Left ventricle myocardium superior (tissue), 1 donor: ENCODE results near the gene CCDC107. TPM values are rescaled to one million over a fixed set of nuclear protein-coding genes. Genes with fewer than 3 reads are reported as not detected.

Source experiments
- ATAC-seq: fragments of 200-7000 bp; cut with Tn5 transposase; one replicate; pipeline ENCODE4 v1.9.1; 2020; ENCODE audit warnings: mild to moderate bottlenecking, moderate library complexity
- DNase-seq: peaks from one replicate; pipeline ENCODE4 v3.0.0-alpha.2; 2020
- intact Hi-C: fragments of 100-400 bp; cut with micrococcal nuclease; formaldehyde crosslinking; loops from one replicate; pipeline ENCODE4 v1.11.0; 2022
- total RNA-seq: library from RNA; stranded (reverse); fragmentation: NEBNext Ultra II Directional; extraction: Animal tissue kit (Norgen Biotek cat#: 25700); gene quantifications from one replicate; pipeline ENCODE4 v1.2.1, GENCODE V29; 2021
- donor health status: DM: no; HTN: yes; CAD: no; lungs with severe emphysema.

The CCDC107 gene
- total RNA-seq, 1 donor from 2014 or later = 45.6 TPM

DNA sequence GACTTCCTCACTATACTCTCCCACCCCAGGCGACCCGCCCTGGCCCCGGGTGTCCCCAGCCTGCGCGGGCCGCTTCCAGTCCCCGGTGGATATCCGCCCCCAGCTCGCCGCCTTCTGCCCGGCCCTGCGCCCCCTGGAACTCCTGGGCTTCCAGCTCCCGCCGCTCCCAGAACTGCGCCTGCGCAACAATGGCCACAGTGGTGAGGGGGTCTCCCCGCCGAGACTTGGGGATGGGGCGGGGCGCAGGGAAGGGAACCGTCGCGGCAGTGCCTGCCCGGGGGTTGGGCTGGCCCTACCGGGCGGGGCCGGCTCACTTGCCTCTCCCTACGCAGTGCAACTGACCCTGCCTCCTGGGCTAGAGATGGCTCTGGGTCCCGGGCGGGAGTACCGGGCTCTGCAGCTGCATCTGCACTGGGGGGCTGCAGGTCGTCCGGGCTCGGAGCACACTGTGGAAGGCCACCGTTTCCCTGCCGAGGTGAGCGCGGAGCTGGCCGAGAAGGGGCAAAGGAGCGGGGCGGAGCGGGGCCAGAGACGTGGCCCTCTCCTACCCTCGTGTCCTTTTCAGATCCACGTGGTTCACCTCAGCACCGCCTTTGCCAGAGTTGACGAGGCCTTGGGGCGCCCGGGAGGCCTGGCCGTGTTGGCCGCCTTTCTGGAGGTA is 17.8 kb downstream of the CCDC107 start:
- peak; percentile 71 for DNase-seq
- peak; percentile 51 for ATAC-seq
- intact Hi-C loops = no loop called here

DNA sequence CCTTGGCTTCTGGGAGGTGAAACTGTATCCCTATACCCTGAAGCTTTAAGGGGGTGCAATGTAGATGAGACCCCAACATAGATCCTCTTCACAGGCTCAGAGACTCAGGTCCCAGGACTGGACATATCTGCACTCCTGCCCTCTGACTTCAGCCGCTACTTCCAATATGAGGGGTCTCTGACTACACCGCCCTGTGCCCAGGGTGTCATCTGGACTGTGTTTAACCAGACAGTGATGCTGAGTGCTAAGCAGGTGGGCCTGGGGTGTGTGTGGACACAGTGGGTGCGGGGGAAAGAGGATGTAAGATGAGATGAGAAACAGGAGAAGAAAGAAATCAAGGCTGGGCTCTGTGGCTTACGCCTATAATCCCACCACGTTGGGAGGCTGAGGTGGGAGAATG is 21.0 kb downstream of the CCDC107 start:
- ATAC-seq = no peak
- intact Hi-C loops = no loop called here
- DNase-seq = no peak

DNA sequence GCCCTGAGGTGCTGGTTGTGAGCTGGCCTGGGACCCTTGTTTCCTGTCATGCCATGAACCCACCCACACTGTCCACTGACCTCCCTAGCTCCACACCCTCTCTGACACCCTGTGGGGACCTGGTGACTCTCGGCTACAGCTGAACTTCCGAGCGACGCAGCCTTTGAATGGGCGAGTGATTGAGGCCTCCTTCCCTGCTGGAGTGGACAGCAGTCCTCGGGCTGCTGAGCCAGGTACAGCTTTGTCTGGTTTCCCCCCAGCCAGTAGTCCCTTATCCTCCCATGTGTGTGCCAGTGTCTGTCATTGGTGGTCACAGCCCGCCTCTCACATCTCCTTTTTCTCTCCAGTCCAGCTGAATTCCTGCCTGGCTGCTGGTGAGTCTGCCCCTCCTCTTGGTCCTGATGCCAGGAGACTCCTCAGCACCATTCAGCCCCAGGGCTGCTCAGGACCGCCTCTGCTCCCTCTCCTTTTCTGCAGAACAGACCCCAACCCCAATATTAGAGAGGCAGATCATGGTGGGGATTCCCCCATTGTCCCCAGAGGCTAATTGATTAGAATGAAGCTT is 21.8 kb downstream of the CCDC107 start:
- intact Hi-C loops = no loop called here
- DNase-seq = no peak
- ATAC-seq = no peak

DNA sequence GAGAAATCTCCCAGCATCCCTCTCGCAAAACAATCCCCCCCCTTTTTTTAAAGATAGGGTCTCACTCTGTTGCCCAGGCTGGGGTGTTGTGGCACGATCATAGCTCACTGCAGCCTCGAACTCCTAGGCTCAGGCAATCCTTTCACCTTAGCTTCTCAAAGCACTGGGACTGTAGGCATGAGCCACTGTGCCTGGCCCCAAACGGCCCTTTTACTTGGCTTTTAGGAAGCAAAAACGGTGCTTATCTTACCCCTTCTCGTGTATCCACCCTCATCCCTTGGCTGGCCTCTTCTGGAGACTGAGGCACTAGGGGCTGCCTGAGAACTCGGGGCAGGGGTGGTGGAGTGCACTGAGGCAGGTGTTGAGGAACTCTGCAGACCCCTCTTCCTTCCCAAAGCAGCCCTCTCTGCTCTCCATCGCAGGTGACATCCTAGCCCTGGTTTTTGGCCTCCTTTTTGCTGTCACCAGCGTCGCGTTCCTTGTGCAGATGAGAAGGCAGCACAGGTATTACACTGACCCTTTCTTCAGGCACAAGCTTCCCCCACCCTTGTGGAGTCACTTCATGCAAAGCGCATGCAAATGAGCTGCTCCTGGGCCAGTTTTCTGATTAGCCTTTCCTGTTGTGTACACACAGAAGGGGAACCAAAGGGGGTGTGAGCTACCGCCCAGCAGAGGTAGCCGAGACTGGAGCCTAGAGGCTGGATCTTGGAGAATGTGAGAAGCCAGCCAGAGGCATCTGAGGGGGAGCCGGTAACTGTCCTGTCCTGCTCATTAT is 22.4 kb downstream of the CCDC107 start:
- DNase-seq (no peak), ATAC-seq (peak; percentile 12)
- intact Hi-C loops = no loop called here

DNA sequence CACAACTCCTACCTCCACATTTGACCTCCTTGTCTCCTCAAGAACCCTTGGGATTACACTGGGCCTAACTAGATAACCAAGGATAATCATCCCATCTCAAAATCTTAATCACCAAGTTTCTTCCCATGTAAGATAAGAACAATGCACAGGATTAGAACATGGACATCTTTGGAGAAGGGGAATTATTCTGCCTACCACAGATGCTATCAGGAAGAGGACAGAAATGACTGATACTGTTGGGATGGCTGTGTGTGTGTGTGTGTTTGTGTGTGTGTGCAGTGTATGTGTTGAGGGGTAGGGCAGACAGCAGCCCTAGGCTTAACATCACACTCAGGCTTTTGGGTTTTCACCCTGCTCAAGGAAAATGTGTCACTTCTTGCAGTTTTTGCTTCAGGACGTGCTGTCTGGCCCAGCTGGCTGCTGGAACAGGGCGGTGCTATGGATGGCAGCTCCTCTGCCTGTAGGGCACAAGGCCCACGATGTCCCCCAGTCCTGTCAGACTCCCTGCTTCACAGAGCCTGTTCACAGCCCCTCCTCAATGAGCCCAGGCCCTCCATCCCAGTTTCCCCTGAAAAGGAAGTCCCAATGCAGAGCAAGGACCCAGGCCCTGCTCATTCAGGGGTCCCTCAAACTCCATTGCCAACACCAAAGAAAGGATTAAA is 23.4 kb downstream of the CCDC107 start:
- DNase-seq (no peak), ATAC-seq (no peak)
- intact Hi-C loops = no loop called here

DNA sequence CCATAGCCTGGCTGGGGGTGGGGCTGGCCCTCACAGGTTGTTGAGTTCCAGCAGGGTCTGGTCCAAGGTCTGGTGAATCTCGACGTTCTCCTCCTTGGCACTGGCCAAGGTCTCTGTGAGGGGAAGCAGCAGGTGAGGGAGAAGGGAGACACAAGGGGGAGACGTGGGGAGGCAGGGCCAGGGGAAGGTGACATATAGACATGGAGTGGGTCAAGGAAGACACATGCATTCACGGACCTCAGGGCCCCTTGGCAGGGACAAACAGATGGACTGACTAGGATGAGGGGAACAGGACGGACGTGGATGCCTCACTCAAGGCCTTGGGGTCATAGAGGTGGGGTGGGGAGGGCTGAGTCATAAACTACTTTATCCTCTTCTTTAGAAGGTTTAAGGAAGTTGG is 24.0 kb downstream of the CCDC107 start:
- ATAC-seq (no peak), DNase-seq (no peak)
- intact Hi-C loops = no loop called here

DNA sequence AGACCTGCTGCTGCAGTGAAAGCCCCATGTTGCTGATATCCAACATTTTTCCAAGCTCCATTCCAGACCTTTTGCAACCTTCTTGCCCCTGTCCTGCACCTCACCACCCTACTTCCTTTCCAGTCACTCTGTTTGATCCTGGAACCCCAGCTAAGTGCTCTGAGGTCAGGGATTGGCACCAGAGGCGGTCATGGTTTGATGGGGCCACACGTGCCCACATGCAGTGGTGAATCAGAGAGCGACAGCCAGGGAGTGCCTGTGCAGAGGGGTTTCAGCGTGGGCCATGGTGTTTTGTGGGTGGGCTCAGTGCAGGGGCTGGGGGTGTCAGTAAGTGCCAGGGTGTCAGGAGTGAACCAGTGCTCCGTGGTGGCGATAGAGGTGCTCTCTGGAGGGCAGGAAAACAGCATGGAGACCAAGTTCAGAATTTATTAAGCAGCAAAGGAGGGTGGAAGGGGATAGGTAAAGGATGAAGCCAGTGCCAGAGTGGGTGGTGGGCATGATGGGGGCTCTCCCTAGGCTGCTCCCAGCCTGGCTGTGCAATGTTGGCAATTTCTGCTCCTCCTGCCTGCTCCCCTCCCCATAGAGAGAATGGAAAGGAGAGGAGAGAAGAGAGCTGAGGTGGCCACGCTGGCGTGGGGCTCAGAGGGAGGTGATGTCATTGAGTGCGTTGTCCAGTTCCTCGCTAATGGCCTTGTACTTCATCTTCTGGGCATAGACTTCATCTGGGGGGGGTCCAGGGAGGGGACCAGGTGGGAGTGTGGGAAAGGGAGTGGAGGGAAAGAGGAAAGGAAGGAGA is 24.6 kb downstream of the CCDC107 start:
- DNase-seq = no peak
- intact Hi-C loops = no loop called here
- ATAC-seq = no peak

DNA sequence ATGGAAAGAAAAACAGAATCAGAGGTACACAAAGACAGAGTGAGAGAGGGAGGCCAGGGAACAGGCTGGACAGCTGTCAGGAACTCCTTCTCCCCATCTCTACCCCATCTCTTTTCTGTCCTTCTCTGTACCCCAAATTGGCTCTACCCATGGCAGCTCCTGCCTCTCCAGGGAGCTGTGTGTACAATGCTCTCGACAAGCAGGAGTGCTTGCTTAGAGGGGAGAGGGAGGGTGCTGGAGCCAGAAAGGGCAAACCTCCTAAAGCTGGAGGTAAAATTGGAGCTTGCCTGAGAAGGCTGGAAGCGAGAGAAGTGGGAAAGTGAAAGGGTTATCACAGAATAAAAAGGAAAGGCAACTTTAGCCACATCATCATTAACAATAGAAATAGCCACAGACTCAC is 25.2 kb downstream of the CCDC107 start:
- no peak for ATAC-seq
- no peak for DNase-seq
- intact Hi-C loops = no loop called here

DNA sequence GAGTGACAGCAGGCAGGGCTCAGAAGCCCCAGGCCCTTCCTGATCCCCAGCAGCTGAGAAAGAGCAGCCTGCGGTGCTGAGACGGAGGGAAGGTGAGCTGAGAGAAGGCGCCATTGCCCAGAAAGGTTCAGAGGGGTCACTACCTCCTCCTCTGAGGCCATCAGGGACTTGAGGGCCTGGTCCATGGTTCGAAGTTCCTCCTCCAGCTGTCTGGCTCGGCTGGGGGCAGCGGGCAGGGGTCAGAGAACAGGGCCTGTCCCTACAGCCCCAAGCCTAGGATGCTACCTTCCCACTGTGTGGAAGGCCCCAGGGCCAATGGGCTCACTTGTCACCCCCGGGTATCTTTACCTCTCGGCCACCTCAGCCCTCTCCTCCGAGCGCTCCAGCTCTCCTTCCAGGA is 26.8 kb downstream of the CCDC107 start:
- DNase-seq (no peak), ATAC-seq (no peak)
- intact Hi-C loops = no loop called here

DNA sequence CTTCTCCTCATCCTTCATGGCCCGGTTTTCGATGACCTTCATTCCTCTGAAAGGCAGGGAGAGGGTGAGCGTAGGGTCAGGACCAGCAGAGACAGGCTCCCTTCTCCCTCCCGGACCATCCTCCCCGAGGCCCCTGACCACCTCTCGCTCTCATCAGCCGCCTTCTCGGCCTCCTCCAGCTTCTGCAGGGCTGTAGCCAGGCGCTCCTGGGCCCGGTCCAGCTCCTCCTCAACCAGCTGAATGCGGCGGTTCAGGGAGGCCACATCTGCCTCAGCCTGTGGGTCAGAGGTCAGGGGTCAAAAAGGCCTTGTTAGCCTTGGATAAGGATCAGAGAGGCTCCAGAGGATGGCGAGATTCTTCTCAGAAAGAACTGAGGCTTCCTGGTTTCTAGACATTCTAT is 27.4 kb downstream of the CCDC107 start:
- intact Hi-C loops = no loop called here
- DNase-seq (peak; percentile 51), ATAC-seq (no peak)

DNA sequence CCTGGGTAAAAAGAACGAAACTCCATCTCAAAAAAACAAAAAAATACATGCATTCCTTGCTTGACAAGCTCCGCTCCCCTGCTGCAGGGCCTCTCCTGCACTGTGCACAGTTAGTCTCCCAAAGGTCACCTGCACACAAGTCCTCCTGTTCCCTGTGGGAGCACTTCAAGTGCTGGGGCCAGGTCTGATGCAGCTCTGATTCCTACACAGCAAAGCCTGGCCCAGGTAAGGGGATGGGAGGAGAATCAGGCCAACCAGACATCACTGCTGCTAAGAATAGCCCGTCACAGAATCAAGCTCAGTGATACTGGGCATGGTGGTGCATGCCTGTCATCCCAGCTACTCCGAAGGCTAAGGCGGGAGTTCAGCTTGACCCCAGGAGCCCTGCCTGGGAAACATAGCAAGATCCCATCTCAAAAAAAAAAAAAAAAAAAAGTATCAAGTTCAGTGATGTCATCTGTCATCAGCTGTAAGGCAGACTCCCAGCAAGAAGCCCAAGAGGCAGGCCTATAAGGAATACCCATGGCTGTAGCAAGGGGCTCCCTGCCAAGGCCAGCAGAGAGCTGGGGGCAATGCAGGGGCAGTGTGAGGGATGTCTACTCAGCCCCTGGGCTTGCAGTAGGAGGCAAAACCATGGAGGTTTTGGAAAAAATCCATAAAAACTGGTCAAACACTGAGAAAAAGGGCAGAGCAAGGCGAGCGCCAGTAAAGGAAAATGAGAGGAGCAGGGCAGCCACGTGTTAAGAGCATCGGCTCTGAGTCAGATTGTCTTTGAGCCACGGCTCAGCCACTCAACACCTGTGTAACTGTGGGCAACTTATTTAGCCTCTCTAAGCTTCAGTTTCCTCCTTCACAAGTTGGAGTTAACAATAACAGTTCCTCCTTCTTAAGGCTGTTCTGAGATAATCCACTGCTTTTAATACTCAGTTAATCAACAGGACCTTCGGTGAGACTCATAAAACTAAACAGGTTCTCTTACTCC is 28.4 kb downstream of the CCDC107 start:
- DNase-seq (peak; percentile 46), ATAC-seq (peak; percentile 42)
- intact Hi-C loops = no loop called here

DNA sequence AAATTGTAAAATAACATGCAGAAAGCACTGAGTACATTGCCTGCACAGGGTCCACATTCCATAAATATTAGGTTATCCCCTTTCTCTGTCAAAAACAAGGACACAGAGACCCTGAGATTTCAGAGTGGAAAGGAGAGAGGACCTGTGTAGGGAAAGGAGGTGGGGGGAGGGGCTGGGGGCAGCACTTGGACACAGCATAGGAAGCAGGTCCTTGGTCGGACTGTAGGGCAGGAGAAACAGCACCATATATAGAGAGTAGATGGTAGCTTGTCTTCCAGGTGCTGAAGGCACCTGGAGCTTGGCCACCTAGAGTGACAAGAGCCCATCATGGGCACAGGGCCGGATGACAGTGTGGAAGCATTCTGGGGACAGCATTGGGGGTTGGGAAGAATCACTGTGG is 29.2 kb downstream of the CCDC107 start:
- no peak for DNase-seq
- intact Hi-C loops = no loop called here
- ATAC-seq = no peak

DNA sequence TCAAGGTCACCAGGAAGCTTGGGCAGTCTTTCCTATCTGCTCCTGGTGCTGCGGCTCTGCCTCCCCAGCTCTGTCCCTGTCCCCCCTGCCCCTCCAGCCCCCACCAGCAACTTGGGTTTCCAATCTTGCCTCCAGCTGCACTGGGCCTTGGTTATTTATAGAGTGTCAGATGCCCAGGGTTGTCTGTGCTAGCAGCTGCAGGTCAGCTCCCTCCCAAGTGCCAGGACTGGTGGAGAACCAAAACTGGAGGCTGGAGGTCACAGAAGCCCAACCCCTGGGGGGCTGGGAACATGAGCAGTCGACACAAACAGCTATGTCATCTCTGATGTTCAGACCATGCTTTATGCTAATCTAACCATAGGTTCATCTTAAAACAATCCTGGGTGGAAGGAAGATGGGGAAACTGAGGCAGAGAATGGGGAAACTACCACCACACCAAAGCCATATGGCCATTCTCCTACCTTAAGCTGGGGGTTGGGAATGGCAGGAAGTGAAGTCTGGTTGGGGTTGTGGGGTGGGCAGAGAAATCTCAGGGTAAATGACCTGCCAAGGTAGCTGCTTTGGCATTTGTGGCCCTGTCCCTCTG is 30.0 kb downstream of the CCDC107 start:
- DNase-seq (peak; percentile 59), ATAC-seq (peak; percentile 15)

DNA sequence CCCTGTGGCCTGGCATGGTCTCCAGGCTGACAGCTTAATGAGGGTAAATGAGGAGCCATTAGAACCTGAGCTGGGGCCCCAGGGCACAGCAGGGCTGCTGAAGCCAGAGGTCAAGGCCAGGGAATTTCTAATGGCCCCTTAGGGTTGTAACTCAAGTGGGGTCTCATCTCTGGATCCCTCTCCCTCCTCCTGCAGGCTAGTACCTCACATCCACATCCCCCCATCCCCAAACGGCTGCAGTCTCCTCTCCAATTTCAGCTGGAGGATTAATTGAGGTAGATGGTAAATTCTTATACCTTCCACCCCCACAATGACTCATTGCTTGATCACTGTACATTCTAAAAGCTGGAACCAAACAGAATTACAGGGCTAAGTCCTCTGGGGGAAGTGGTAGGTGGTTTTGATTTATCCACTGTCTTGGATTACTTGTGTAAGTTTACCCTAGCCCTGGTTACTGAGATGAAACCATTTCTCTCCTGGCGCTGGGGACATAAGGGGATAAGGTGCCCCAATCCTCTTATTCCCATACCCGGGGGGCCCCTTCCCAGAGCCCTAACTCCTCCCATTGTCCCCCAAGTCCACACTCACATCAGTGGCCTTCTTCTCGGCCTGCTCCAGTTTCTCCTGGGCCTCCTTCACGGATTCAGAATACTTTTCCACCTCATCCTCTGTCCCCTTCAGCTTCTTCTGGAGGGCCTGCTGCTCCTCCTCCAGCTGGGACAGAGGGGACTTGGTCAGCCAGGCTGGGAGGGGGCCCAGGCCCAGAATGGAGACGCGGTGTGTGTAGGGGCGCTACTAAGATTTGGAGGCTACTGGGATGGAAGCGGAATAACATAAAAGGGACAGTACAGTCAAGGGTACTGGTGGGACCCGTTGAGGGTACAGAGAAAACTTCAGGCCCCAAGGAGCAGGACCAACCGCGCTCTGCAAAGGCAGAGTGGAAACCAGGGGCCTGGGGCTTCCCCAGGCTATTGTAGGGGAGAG is 30.8 kb downstream of the CCDC107 start:
- no peak for ATAC-seq
- intact Hi-C loops = no loop called here
- DNase-seq = no peak

More for the DNA sequence above, 30.0 kb downstream of the CCDC107 start:
- intact Hi-C loops = no loop called here

DNA sequence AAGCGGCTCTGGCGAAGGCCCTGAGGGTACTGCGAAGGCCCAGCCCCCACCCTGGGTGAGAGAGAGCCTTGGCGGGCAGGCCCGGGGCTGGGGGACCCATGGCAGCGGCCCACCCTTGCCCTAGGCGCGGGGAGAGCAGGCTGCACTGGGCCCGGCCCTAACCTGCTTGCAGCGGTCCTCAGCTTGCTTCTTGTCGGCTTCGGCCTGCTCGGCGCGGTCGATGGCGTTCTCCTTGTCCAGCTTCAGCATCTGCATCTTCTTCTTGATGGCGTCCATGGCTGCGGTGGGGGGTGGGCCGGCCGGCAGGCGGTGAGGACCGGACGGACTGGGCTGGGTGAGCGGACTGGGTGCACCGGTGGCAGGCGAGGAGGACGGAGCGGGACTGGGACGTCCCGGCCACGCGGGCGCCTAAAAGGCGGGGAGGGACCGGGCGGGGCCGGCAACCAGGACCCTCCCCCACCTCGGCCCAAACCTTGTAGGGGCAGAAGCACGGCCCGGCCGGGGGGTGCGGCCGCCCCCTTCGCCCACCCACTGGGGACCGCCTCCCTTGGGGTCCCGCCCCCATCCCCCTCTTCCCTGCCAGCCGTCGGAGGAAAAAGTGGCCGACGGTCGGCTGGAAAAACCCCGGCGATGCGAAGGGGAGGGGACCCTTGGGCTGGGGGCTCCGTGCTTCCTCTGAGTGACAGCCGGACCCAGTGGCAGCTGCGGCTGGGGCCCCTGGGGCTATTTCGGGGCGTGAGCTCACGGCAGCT is 31.6 kb downstream of the CCDC107 start, which contains the start of gene TPM2:
Gene TPM2, minus strand, starts transcription at position 384 of the 752 bp plus-strand sequence. Its CDS starts 108 bp downstream, at position 276.
- intact Hi-C loops = no loop called here
- ATAC-seq (peak; percentile 78), DNase-seq (peak; percentile 91)

DNA sequence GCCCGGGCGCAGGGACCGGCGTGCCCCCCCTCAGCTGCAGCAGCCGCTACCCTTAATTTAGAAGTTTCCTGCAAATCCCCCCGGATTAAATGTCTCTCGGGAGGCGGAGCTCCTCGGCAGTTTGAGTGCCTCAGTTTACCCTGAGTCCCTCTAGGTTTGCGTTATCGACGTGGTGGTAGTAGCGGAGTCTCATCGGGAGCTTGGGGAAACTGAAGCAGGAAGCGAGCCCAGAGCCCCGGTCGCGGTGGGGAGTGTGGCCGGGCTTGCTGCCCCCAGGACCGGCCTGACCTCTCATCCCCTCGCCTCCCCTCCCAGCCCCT is 32.2 kb downstream of the CCDC107 start:
- intact Hi-C loops = no loop called here
- DNase-seq (no peak), ATAC-seq (no peak)
